Gastroesophageal sphincter (tissue), 3 donors: ENCODE results near the gene PUM1.

Source experiments
- CTCF ChIP-seq, 4 experiments: fragments of 200-600 bp in 2 of 4; fragments of 450-650 bp in 2 of 4; sonication (generic) in 1 of 4; IDR thresholded peaks; one replicate each; pipeline ENCODE4 v1.5.1; 2017 to 2019; ENCODE audit warnings: antibody characterized with exemption in 4 of 4, mild to moderate bottlenecking in 2 of 4, moderate library complexity in 2 of 4
- POLR2A ChIP-seq, 2 donors: fragments of 450-650 bp; IDR thresholded peaks; one replicate each; pipeline ENCODE4 v1.6.1; 2017; ENCODE audit warnings: antibody characterized with exemption in 2 of 2, mild to moderate bottlenecking in 2 of 2, moderate library complexity in 1 of 2
- POLR2AphosphoS5 ChIP-seq: sonication (generic); formaldehyde crosslinking; IDR thresholded peaks from one replicate; pipeline ENCODE4 v1.6.1; 2017; ENCODE audit warnings: antibody characterized with exemption

- TF ChIP-seq POLR2AphosphoS5 (no peak), CTCF (IDR thresholded peaks at IDR 0.05) (no peak), POLR2A (IDR thresholded peaks at IDR 0.05) (no peak)
Measured at GRCh38 chr1:30998887-30999286, 66.6 kb downstream of the PUM1 start.
